Measurements from ENCODE around the gene SOHLH1.

GRCh38 chr9:135727257-135727875, 28.1 kb upstream of the SOHLH1 start:
- TF ChIP-seq REST (IDR thresholded peaks at IDR 0.05; ENCODE audit: insufficient replicate concordance, low read depth), result no peak
- TF ChIP-seq CTCF (IDR thresholded peaks at IDR 0.05; ENCODE audit: insufficient read depth, low read length), result no peak
- TF ChIP-seq SPI1 (IDR thresholded peaks at IDR 0.05; ENCODE audit: borderline replicate concordance, low read depth), result no peak
- TF ChIP-seq POLR2AphosphoS5 (IDR thresholded peaks at IDR 0.05; ENCODE audit: low read depth), result no peak
